SK-N-SH (cell line): ENCODE results near the gene IL36G. TPM values are rescaled to one million over a fixed set of nuclear protein-coding genes. Genes with fewer than 3 reads are reported as not detected.

Experiments used
- CTCF ChIA-PET: fragments of 300-600, 350-600 bp; formaldehyde crosslinking; extraction: SDS; loops from one replicate; lab custom pipeline; 2021; lab: Yijun Ruan, JAX
- POLR2A ChIA-PET: fragments of 350-600 bp; sonication (Branson Sonifier 250); formaldehyde crosslinking; extraction: SDS; loops from one replicate; lab custom pipeline; 2020; ENCODE audit warnings: antibody characterized with exemption, inconsistent platforms; lab: Yijun Ruan, JAX
- DNase-seq: peaks from one replicate; pipeline ENCODE4 v3.0.0; 2012
- H2AFZ ChIP-seq: fragments of 200-600 bp; sonication (generic); 2 replicates; pipeline ENCODE4 v1.8.1; 2016; ENCODE audit warnings: antibody characterized with exemption, mild to moderate bottlenecking, low read depth
- H3F3A ChIP-seq: fragments of 200-600 bp; sonication (generic); replicated peaks from 2 replicates; pipeline ENCODE3; 2016; ENCODE audit warnings: antibody characterized with exemption, mild to moderate bottlenecking; ENCODE audit not compliant: insufficient read depth
- H3K27ac ChIP-seq, 2 experiments: fragments of 200-500 bp in 1 of 2; fragments of 200-600 bp in 1 of 2; sonication (Bioruptor generic) in 1 of 2; sonication (generic), shearing (Covaris generic) in 1 of 2; 2 replicates each; pipeline versions ENCODE4 v1.5.1 to v1.6.1; 2014 to 2016; ENCODE audit warnings: low read depth in 2 of 2, inconsistent platforms in 1 of 2, low read length in 1 of 2, mild to moderate bottlenecking in 1 of 2, mixed read lengths in 1 of 2
- H3K27me3 ChIP-seq: fragments of 200-600 bp; sonication (generic), shearing (Covaris generic); 2 replicates; pipeline ENCODE4 v1.6.1; 2016; ENCODE audit warnings: mixed run types; ENCODE audit not compliant: insufficient read depth
- H3K36me3 ChIP-seq, 2 experiments: fragments of 200-500 bp in 1 of 2; fragments of 200-600 bp in 1 of 2; sonication (Bioruptor generic) in 1 of 2; sonication (generic) in 1 of 2; replicated peaks in 1 of 2; 2 replicates each; pipeline versions ENCODE3 to v1.5.1; 2014 to 2016; ENCODE audit warnings: low read length in 1 of 2, mild to moderate bottlenecking in 1 of 2; ENCODE audit not compliant: insufficient read depth in 2 of 2, control insufficient read depth in 1 of 2
- H3K4me1 ChIP-seq, 2 experiments: fragments of 200-500 bp in 1 of 2; fragments of 200-600 bp in 1 of 2; sonication (Bioruptor generic) in 1 of 2; sonication (generic), shearing (Covaris generic) in 1 of 2; 2 replicates each; pipeline versions ENCODE4 v1.5.1 to v1.6.1; 2014 to 2016; ENCODE audit warnings: low read depth in 1 of 2, low read length in 1 of 2, mixed run types in 1 of 2; ENCODE audit not compliant: insufficient read depth in 2 of 2, control insufficient read depth in 1 of 2
- H3K4me2 ChIP-seq: fragments of 200-600 bp; sonication (generic), shearing (Covaris generic); 2 replicates; pipeline ENCODE4 v1.6.1; 2017; ENCODE audit warnings: mixed run types
- H3K4me3 ChIP-seq, 2 experiments: fragments of 200-500 bp in 1 of 2; fragments of 200-600 bp in 1 of 2; sonication (Bioruptor generic) in 1 of 2; sonication (generic), shearing (Covaris generic) in 1 of 2; 2 replicates each; pipeline versions ENCODE4 v1.5.1 to v1.8.1; 2014 to 2016; ENCODE audit warnings: low read depth in 2 of 2, inconsistent platforms in 1 of 2, low read length in 1 of 2, mild to moderate bottlenecking in 1 of 2, mixed read lengths in 1 of 2, moderate library complexity in 1 of 2
- H3K79me2 ChIP-seq: fragments of 200-600 bp; sonication (generic); 2 replicates; pipeline ENCODE4 v1.8.1; 2017; ENCODE audit warnings: mild to moderate bottlenecking; ENCODE audit not compliant: insufficient read depth
- H3K9ac ChIP-seq: fragments of 200-600 bp; sonication (generic); 2 replicates; pipeline ENCODE4 v1.6.1; 2017; ENCODE audit warnings: mixed run types
- H3K9me2 ChIP-seq: fragments of 200-600 bp; sonication (generic); 2 replicates; pipeline ENCODE4 v1.6.1; 2017; ENCODE audit warnings: mixed run types
- H3K9me3 ChIP-seq: fragments of 200-600 bp; sonication (generic); 2 replicates; pipeline ENCODE4 v1.6.1; 2017; ENCODE audit warnings: mixed run types, mild to moderate bottlenecking, moderate library complexity
- H4K20me1 ChIP-seq: fragments of 200-600 bp; sonication (generic); 2 replicates; pipeline ENCODE4 v1.6.1; 2017; ENCODE audit warnings: mild to moderate bottlenecking, mixed run types; ENCODE audit not compliant: insufficient read depth
- CHD2 ChIP-seq: fragments of 150-350 bp; IDR thresholded peaks from 2 replicates; pipeline ENCODE4 v1.6.1; 2018; ENCODE audit warnings: low read length; ENCODE audit not compliant: partially characterized antibody
- EP300 ChIP-seq, 2 experiments: IDR thresholded peaks; 2 replicates each; pipeline versions ENCODE4 v1.4.0 to v1.6.1; 2012; ENCODE audit warnings: borderline replicate concordance in 1 of 2, low read depth in 1 of 2, low read length in 1 of 2
- EZH2phosphoT487 ChIP-seq: fragments of 200-600 bp; sonication (generic); IDR thresholded peaks from 2 replicates; pipeline ENCODE4 v1.6.1; 2017; ENCODE audit warnings: low read depth, mixed run types, mild to moderate bottlenecking, antibody characterized with exemption, moderate library complexity, borderline replicate concordance
- FOSL2 ChIP-seq: IDR thresholded peaks from 2 replicates; pipeline ENCODE4 v1.4.0; 2012; ENCODE audit warnings: low read depth, mild to moderate bottlenecking, moderate library complexity, borderline replicate concordance
- FOXJ3 ChIP-seq: sonication (generic); formaldehyde crosslinking; IDR thresholded peaks from 2 replicates; pipeline ENCODE4 v1.5.1; 2020; ENCODE audit warnings: mild to moderate bottlenecking, missing genetic modification reagents
- FOXM1 ChIP-seq: IDR thresholded peaks from 2 replicates; pipeline ENCODE4 v1.4.0; 2012; ENCODE audit warnings: low read depth, mild to moderate bottlenecking
- GATA2 ChIP-seq: sonication (generic); formaldehyde crosslinking; IDR thresholded peaks from 2 replicates; pipeline ENCODE4 v1.5.0; 2020; ENCODE audit warnings: mild to moderate bottlenecking, missing genetic modification reagents
- JUND ChIP-seq: IDR thresholded peaks from 2 replicates; pipeline ENCODE4 v1.4.0; 2012
- MEF2A ChIP-seq: IDR thresholded peaks from 2 replicates; pipeline ENCODE4 v1.4.0; 2012; ENCODE audit warnings: low read depth, borderline replicate concordance
- NRF1 ChIP-seq: IDR thresholded peaks from 2 replicates; pipeline ENCODE4 v1.6.1; 2012; ENCODE audit warnings: low read depth, mild to moderate bottlenecking, low read length
- PBX3 ChIP-seq: IDR thresholded peaks from 2 replicates; pipeline ENCODE4; 2012
- RAD21 ChIP-seq: IDR thresholded peaks from 2 replicates; pipeline ENCODE4 v1.6.1; 2012; ENCODE audit warnings: mild to moderate bottlenecking, low read length
- REST ChIP-seq: IDR thresholded peaks from 2 replicates; pipeline ENCODE4 v1.6.1; 2012; ENCODE audit warnings: mild to moderate bottlenecking, low read depth, low read length, moderate library complexity
- TAF1 ChIP-seq: IDR thresholded peaks from 2 replicates; pipeline ENCODE4 v1.6.1; 2012; ENCODE audit warnings: low read depth, mild to moderate bottlenecking, low read length, moderate library complexity, borderline replicate concordance
- TCF12 ChIP-seq: IDR thresholded peaks from 2 replicates; pipeline ENCODE4 v1.4.0; 2012
- USF1 ChIP-seq: IDR thresholded peaks from 2 replicates; pipeline ENCODE4 v1.4.0; 2012; ENCODE audit warnings: low read depth, borderline replicate concordance
- YY1 ChIP-seq: IDR thresholded peaks from 2 replicates; pipeline ENCODE4 v1.4.0; 2012; ENCODE audit warnings: low read depth, mild to moderate bottlenecking
- ZBTB33 ChIP-seq: IDR thresholded peaks from 2 replicates; pipeline ENCODE4 v1.4.0; 2012; ENCODE audit warnings: low read depth, borderline replicate concordance
- WGBS: methylation state at CpG from one replicate; pipeline ENCODE4 v1.1.6; 2017; ENCODE audit warnings: low lambda C conversion rate; 5-methylcytosine and 5-hydroxymethylcytosine counted together
- polyA plus RNA-seq, 3 experiments: library from polyadenylated mRNA; depleted of rRNA; stranded (reverse); fragments of >200 nt; gene quantifications; 2 replicates each; pipeline ENCODE4 v1.2.3, GENCODE V29; 2012

The IL36G gene
- polyA plus RNA-seq, 1 of the 3 experiments (the other 2 are of a cell fraction), result not detected

- no peaks in the 10 kb centered on the region for H3K36me3 ChIP-seq
- TF ChIP-seq MEF2A (no peak), CHD2 (no peak), FOSL2 (no peak), GATA2 (CRISPR knock-in tag) (no peak), FOXJ3 (CRISPR knock-in tag) (no peak), JUND (no peak), TCF12 (no peak), USF1 (no peak)
- TF ChIP-seq, all 33 proteins: peak for 0
- no peak overlapping the region for H2AFZ ChIP-seq
- H3K9ac ChIP-seq, result no peak overlapping the region
- no peaks in the 10 kb centered on the region for H3F3A ChIP-seq
- H3K4me3 ChIP-seq, result no peak overlapping the region
- ChIA-PET CTCF (interaction anchor here (0.6 kb wide), 1 partner anchor 9 kb away, joined by 3 read pairs; no protein-coding TSS in a partner anchor), POLR2A (no interaction called here)
- no peaks in the 10 kb centered on the region for H3K79me2 ChIP-seq
- H3K9me2 ChIP-seq, result no peaks in the 10 kb centered on the region
- H4K20me1 ChIP-seq, result no peaks in the 10 kb centered on the region
- no peaks in the 10 kb centered on the region for H3K4me1 ChIP-seq
- H3K27me3 ChIP-seq, result peaks cover 3% of the 10 kb centered on the region; the same call in 1 of the 2 replicates
- H3K4me2 ChIP-seq, result no peak overlapping the region
- no peak overlapping the region for H3K27ac ChIP-seq
- no peaks in the 10 kb centered on the region for H3K9me3 ChIP-seq
- WGBS, result 8% methylated on average over 1 of the region's 1 CpG
- no peak for DNase-seq
Observed at GRCh38 chr2:113032737-113033136, 54.9 kb downstream of the IL36G start.

GRCh38 chr2:113034016-113034415 lies 56.2 kb downstream of the IL36G start:
- no peak overlapping the region for H2AFZ ChIP-seq
- DNase-seq, result no peak
- no peak overlapping the region for H3K4me3 ChIP-seq
- no peaks in the 10 kb centered on the region for H3K4me1 ChIP-seq
- CTCF ChIA-PET, result no interaction called here
- H3K9me2 ChIP-seq, result no peaks in the 10 kb centered on the region
- no peak overlapping the region for H3K9ac ChIP-seq
- H3K27ac ChIP-seq, result no peak overlapping the region
- H3K79me2 ChIP-seq, result no peaks in the 10 kb centered on the region
- no peaks in the 10 kb centered on the region for H3K36me3 ChIP-seq
- no peaks in the 10 kb centered on the region for H3F3A ChIP-seq
- TF ChIP-seq EZH2phosphoT487 (no peak), FOXM1 (no peak), EP300 (IDR thresholded peaks at IDR 0.05; ENCODE audit: borderline replicate concordance in 1 of 2, low read depth in 1 of 2, low read length in 1 of 2) (no peak), ZBTB33 (no peak), PBX3 (no peak), NRF1 (no peak), REST (no peak), TAF1 (no peak), TCF12 (no peak), JUND (no peak), RAD21 (no peak), YY1 (no peak), GATA2 (CRISPR knock-in tag) (no peak)
- H3K27me3 ChIP-seq, result no peaks in the 10 kb centered on the region; the same call in 1 of the 2 replicates
- H3K4me2 ChIP-seq, result no peak overlapping the region
- no peaks in the 10 kb centered on the region for H4K20me1 ChIP-seq
- no peaks in the 10 kb centered on the region for H3K9me3 ChIP-seq
- WGBS, result 0% methylated on average over 3 of the region's 3 CpGs
- POLR2A ChIA-PET, result no interaction called here
